K562 (cell line): ENCODE results near the gene APBB2. TPM values are rescaled to one million over a fixed set of nuclear protein-coding genes. Genes with fewer than 3 reads are reported as not detected.

Source experiments
- HEY1 ChIP-seq: fragments of 250-450 bp; sonication (Bioruptor Pico); IDR thresholded peaks from 2 replicates; pipeline ENCODE4 v1.5.0; 2020; ENCODE audit warnings: mild to moderate bottlenecking, moderate library complexity, borderline replicate concordance
- KLF6 ChIP-seq: fragments of 250-450 bp; sonication (Bioruptor Pico); IDR thresholded peaks from 2 replicates; pipeline ENCODE4 v1.4.0; 2020; ENCODE audit warnings: mild to moderate bottlenecking, moderate library complexity, borderline replicate concordance
- POLR2AphosphoS2 ChIP-seq: IDR thresholded peaks from 2 replicates; pipeline ENCODE4 v1.6.1; 2012; ENCODE audit warnings: low read length, improper control_type of control experiment
- TCF3 ChIP-seq: sonication (generic); formaldehyde crosslinking; IDR thresholded peaks from 2 replicates; pipeline ENCODE4 v1.4.0; 2020; ENCODE audit warnings: mild to moderate bottlenecking, missing genetic modification reagents
- THRA ChIP-seq: fragments of 450-650 bp; IDR thresholded peaks from 2 replicates; pipeline ENCODE4 v1.6.1; 2017; ENCODE audit warnings: mild to moderate bottlenecking, moderate library complexity
- polyA plus RNA-seq, 8 experiments: library from polyadenylated mRNA; depleted of rRNA in 4 of 8; stranded (reverse) in 5 of 8; unstranded in 3 of 8; fragments of >200 nt; fragmentation: Nextera tagmentation in 2 of 8; fragmentation: Illumina TruSeq in 1 of 8; extraction: Ambion mirVana in 2 of 8; extraction: Trizol in 1 of 8; gene quantifications; 2 replicates each; pipeline versions ENCODE4 v1.2.1 to v1.2.3, GENCODE V29; 2011 to 2014; ENCODE audit warnings: inconsistent platforms in 1 of 8, missing spikeins in 1 of 8
- total RNA-seq, 7 experiments: library from RNA; depleted of rRNA in 6 of 7; stranded (reverse); fragments of >200 nt in 6 of 7; fragmentation: Illumina TruSeq in 2 of 7; extraction: Trizol in 2 of 7; gene quantifications; 2 replicates each; pipeline versions ENCODE4 v1.2.1 to v1.2.3, GENCODE V29; 2011 to 2021; ENCODE audit warnings: low replicate concordance in 1 of 7
- TF ChIP-seq, protein P1 (sequence below), 2 experiments: fragments of 450-650 bp; IDR thresholded peaks; 2 replicates each; pipeline ENCODE4 v1.6.1; 2016; ENCODE audit warnings: mild to moderate bottlenecking in 2 of 2, borderline replicate concordance in 1 of 2, low read depth in 1 of 2, moderate library complexity in 1 of 2

APBB2 gene
- total and polyA plus RNA-seq, 9 of the 15 experiments (the other 6 are each of a cell fraction or from before 2014, with no cell fraction given) = 0.08 to 2.1 (median 1.4) TPM

DNA sequence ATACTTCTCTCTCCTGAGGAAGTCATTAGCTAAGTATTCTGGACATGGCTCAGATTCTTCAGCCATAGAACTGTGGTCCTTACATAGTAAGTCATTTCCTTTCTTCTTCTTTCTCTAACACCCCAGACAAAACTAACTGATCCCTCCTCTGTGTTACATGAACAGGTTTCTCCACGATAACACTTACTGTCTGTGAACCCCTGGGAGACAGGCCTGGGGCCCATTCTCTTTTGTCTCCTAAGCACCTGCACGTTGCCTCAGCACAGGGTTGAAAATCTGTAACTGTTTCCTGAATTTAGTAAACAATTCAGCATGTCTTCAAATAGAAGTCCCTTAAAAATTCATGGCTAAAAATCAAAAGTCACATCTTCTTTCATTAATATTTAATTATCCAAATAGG, 24.7 kb downstream of the APBB2 start (continued):
- TF ChIP-seq, protein P1, sequence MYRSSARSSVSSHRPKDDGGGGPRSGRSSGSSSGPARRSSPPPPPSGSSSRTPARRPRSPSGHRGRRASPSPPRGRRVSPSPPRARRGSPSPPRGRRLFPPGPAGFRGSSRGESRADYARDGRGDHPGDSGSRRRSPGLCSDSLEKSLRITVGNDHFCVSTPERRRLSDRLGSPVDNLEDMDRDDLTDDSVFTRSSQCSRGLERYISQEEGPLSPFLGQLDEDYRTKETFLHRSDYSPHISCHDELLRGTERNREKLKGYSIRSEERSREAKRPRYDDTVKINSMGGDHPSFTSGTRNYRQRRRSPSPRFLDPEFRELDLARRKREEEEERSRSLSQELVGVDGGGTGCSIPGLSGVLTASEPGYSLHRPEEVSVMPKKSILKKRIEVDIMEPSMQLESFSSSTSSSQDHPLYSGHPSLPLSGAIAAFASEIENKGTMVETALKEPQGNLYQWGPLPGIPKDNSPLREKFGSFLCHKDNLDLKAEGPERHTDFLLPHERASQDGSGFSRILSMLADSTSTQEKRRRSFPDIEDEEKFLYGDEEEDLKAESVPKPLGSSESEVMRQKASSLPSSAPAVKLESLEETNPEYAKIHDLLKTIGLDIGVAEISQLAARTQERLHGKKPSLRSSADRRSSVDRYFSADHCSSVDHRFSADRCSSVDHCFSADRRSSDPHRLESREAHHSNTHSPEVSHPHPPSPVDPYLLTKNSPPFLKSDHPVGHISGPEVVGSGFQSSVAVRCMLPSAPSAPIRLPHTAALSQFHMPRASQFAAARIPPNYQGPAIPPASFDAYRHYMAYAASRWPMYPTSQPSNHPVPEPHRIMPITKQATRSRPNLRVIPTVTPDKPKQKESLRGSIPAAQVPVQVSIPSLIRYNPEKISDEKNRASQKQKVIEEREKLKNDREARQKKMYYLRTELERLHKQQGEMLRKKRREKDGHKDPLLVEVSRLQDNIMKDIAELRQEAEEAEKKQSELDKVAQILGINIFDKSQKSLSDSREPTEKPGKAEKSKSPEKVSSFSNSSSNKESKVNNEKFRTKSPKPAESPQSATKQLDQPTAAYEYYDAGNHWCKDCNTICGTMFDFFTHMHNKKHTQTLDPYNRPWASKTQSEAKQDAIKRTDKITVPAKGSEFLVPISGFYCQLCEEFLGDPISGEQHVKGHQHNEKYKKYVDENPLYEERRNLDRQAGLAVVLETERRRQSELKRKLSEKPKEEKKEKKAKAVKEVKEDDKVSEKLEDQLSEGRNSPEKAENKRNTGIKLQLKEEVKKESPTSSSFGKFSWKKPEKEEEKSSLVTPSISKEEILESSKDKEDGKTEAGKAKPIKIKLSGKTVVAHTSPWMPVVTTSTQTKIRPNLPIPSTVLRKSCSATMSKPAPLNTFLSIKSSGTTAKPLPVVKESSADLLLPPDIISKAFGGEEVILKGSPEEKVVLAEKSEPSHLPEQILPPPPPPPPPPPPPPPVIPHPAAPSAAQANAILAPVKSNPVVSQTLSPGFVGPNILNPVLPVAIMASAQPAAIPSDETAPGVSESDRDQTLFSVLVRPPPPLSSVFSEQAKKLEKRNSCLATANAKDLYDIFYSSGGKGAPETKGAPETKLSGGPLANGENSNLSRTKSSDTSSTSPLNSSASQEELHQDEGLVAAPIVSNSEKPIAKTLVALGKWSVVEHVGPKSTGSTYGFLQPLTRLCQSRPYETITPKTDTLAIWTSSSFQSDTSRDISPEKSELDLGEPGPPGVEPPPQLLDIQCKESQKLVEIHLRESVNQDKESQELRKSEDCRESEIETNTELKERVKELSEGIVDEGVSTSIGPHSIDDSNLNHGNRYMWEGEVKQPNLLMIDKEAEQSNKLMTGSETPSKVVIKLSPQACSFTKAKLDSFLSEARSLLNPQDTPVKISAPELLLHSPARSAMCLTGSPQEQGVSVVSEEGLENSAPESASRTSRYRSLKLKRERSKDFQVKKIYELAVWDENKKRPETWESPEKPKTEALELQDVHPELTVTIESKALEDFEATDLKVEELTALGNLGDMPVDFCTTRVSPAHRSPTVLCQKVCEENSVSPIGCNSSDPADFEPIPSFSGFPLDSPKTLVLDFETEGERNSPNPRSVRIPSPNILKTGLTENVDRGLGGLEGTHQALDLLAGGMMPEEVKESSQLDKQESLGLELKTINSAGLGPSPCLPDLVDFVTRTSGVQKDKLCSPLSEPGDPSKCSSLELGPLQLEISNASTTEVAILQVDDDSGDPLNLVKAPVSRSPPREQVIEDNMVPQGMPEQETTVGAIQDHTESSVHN (IDR thresholded peaks at IDR 0.05; ENCODE audit: borderline replicate concordance in 1 of 2, low read depth in 1 of 2) = no peak
- no peak for TF ChIP-seq HEY1
- TF ChIP-seq KLF6 (CRISPR knock-in tag) = no peak
- no peak for TF ChIP-seq THRA
- no peak for TF ChIP-seq TCF3 (CRISPR knock-in tag)
- TF ChIP-seq POLR2AphosphoS2 = no peak
